NCI-H1105 treated with DMSO at 0.1 percent for 48 hours (cell line): ENCODE data around the gene EIF4G3.
"Not testable (repeated sequence)": the region's sequence is repeated elsewhere in the genome, so short reads cannot be mapped to it uniquely, and the experiment has no call there.

ENCODE experiments used
- DNase-seq: peaks from one replicate; lab custom pipeline; 2025; lab: John Stamatoyannopoulos, UW

The EIF4G3 gene

GRCh38 chr1:21184276-21184675 lies 7.6 kb upstream of the EIF4G3 start:
- DNase-seq, result no peak

- DNase-seq, result no peak
Measured at GRCh38 chr1:21182181-21182731, 5.6 kb upstream of the EIF4G3 start.

- DNase-seq, result not testable (repeated sequence)
Measured at GRCh38 chr1:21178271-21178670, 1.6 kb upstream of the EIF4G3 start.

GRCh38 chr1:21175670-21176581 lies 771 bp downstream of the EIF4G3 start:
- DNase-seq, result peak; percentile 33

- no peak for DNase-seq
Measured at GRCh38 chr1:21175324-21175669, 1.4 kb downstream of the EIF4G3 start.

GRCh38 chr1:21174654-21175323 lies 1.9 kb downstream of the EIF4G3 start:
- DNase-seq, result peak; percentile 5

GRCh38 chr1:21174230-21174629 lies 2.5 kb downstream of the EIF4G3 start:
- DNase-seq, result no peak

GRCh38 chr1:21173096-21173495 lies 3.6 kb downstream of the EIF4G3 start:
- not testable (repeated sequence) for DNase-seq

GRCh38 chr1:21170837-21171236 lies 5.9 kb downstream of the EIF4G3 start:
- peak; percentile 23 for DNase-seq

- no peak for DNase-seq
Measured at GRCh38 chr1:21168444-21168843, 8.3 kb downstream of the EIF4G3 start.

- DNase-seq, result no peak
Measured at GRCh38 chr1:21165646-21166045, 11.1 kb downstream of the EIF4G3 start.

GRCh38 chr1:21165076-21165475 lies 11.6 kb downstream of the EIF4G3 start:
- DNase-seq, result peak; percentile 68

GRCh38 chr1:21164266-21164665 lies 12.4 kb downstream of the EIF4G3 start:
- DNase-seq, result no peak

- no peak for DNase-seq
Measured at GRCh38 chr1:21162740-21163464, 13.8 kb downstream of the EIF4G3 start.

- no peak for DNase-seq
Measured at GRCh38 chr1:21161842-21162241, 14.9 kb downstream of the EIF4G3 start.

- DNase-seq, result no peak
Measured at GRCh38 chr1:21160263-21160796, 16.4 kb downstream of the EIF4G3 start.

GRCh38 chr1:21157868-21158267 lies 18.8 kb downstream of the EIF4G3 start:
- DNase-seq, result no peak

- no peak for DNase-seq
Measured at GRCh38 chr1:21157054-21157453, 19.6 kb downstream of the EIF4G3 start.

GRCh38 chr1:21156019-21156418 lies 20.7 kb downstream of the EIF4G3 start:
- DNase-seq, result no peak

GRCh38 chr1:21154717-21155116 lies 22.0 kb downstream of the EIF4G3 start:
- DNase-seq, result no peak

- DNase-seq, result no peak
Measured at GRCh38 chr1:21153388-21153787, 23.3 kb downstream of the EIF4G3 start.
